RWPE1 (cell line): Measurements from ENCODE around the gene BCL3.

Source experiments
- CTCF ChIA-PET: fragments of 350-600 bp; sonication (Branson Sonifier 250); formaldehyde crosslinking; extraction: SDS; loops from one replicate; lab custom pipeline; 2021; lab: Yijun Ruan, JAX
- POLR2A ChIA-PET: fragments of 400-600 bp; formaldehyde crosslinking; extraction: SDS; loops from one replicate; lab custom pipeline; 2020; ENCODE audit warnings: antibody characterized with exemption; ENCODE audit not compliant: low non-redundant PET; lab: Yijun Ruan, JAX
- DNase-seq: peaks from one replicate; pipeline ENCODE4 v3.0.0; 2012; ENCODE audit warnings: low spot score
- H3K27ac ChIP-seq: fragments of 450-650 bp; 2 replicates; pipeline ENCODE4 v1.5.1; 2017
- CTCF ChIP-seq: fragments of 450-650 bp; conservative IDR thresholded peaks from 2 replicates; pipeline ENCODE4 v1.5.1; 2017; ENCODE audit warnings: low read depth, mild to moderate bottlenecking

The BCL3 gene

GRCh38 chr19:44753932-44754749 is 5.6 kb downstream of the BCL3 start:
- DNase-seq = peak; percentile 88
- CTCF ChIA-PET = interaction anchor here (1.5 to 3.3 kb wide), 3 partner anchors 16 to 65 kb away, joined by 5 to 17 read pairs (median 11); no protein-coding TSS in a partner anchor
- POLR2A ChIA-PET = interaction anchor here (0.6 kb wide), 1 partner anchor 12 kb away, joined by 4 read pairs; no protein-coding TSS in a partner anchor
- H3K27ac ChIP-seq = peak overlapping the region; percentile 100
- TF ChIP-seq CTCF = no peak

DNA sequence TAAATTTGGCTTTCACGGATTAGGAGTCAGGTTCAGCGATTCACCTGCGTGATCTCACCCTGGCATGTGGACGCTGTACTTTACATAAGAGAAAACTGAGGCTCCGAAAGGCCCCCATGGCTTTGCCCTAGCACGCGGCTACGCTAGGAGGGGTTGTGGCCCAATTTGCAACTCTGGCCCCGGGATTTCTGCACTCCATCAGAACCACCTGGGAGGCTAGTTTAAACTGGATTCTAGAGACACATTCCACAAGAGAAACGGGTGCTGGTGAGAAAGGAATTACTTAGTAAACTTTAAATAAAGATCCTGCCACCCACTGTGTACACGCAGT is 6.2 kb downstream of the BCL3 start:
- no peak for DNase-seq
- ChIA-PET CTCF (interaction anchor here (1.5 to 3.3 kb wide), 3 partner anchors 16 to 65 kb away, joined by 5 to 17 read pairs (median 11); no protein-coding TSS in a partner anchor), POLR2A (interaction anchor here (0.6 kb wide), 2 partner anchors 13 to 1051 kb away, joined by 3 to 4 read pairs; no protein-coding TSS in a partner anchor)
- peak overlapping the region; percentile 100 for H3K27ac ChIP-seq
- no peak for TF ChIP-seq CTCF

DNA sequence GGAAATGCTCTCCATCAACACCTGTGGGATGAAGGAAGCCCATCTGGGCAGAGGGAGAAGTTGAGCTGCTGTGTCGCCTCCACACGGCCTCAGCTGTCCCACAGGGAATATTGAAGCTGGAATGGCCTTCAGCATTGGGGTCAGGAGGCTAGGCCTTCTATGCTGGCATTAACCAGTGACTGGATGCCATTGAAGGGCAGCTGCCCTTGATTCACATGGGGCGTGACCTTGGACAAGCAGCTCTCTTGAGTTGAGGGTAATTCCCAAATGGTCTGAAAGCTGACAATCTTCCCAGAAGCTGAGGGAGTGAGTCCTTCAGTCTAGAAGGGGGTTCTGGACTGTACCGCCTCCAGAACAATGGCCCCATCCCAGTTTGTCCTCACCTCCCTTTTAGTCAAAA is 6.7 kb downstream of the BCL3 start:
- no peak for TF ChIP-seq CTCF
- H3K27ac ChIP-seq = peak overlapping the region; percentile 100
- POLR2A ChIA-PET = interaction anchor here (0.6 kb wide), 1 partner anchor 1052 kb away, joined by 3 read pairs; no protein-coding TSS in a partner anchor
- CTCF ChIA-PET = interaction anchor here (3.2 to 3.3 kb wide), 2 partner anchors 15 to 31 kb away, joined by 11 to 17 read pairs; no protein-coding TSS in a partner anchor
- DNase-seq = no peak

DNA sequence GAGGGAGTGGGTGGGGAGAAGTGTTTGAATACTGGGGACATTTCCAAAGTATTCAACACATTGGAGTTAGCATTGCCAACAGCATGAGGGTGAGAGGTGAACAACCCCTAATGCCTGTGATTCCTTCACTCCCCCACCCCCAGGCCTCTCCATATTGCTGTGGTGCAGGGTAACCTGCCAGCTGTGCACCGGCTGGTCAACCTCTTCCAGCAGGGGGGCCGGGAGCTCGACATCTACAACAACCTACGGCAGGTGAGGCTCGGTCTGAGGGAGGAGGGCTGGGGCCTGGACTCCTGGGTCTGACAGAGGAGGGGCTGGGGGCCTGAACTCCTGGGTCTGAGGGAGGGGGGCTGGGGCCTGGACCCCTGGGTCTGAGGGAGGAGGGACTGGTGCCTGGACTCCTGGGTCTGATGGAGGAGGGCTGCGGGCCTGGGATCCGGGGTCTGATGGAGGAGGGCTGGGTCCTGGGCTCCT is 7.6 kb downstream of the BCL3 start:
- H3K27ac ChIP-seq = peak overlapping the region; percentile 100
- no peak for TF ChIP-seq CTCF
- ChIA-PET CTCF (no interaction called here), POLR2A (no interaction called here)
- DNase-seq = no peak

GRCh38 chr19:44757057-44757734 is 8.7 kb downstream of the BCL3 start:
- ChIA-PET POLR2A (no interaction called here), CTCF (interaction anchor here (2.0 kb wide), 1 partner anchor 33 kb away, joined by 9 read pairs; no protein-coding TSS in a partner anchor)
- no peak for DNase-seq
- peak overlapping the region; percentile 100 for H3K27ac ChIP-seq
- TF ChIP-seq CTCF = no peak

- peak overlapping the region; percentile 100 for H3K27ac ChIP-seq
- CTCF ChIA-PET = interaction anchor here (2.0 kb wide), 1 partner anchor 34 kb away, joined by 9 read pairs; no protein-coding TSS in a partner anchor
- POLR2A ChIA-PET = interaction anchor here (0.7 kb wide), 1 partner anchor 21 kb away, joined by 4 read pairs; no protein-coding TSS in a partner anchor
- TF ChIP-seq CTCF = no peak
- DNase-seq = no peak
These were observed 9.4 kb downstream of the BCL3 start for GRCh38 chr19:44757735-44758505.
